GM12873 (cell line): ENCODE measurements around the gene FCER1G.

Experiments used
- CTCF ChIP-seq: IDR thresholded peaks from 2 replicates; pipeline ENCODE4 v1.5.1; 2012; ENCODE audit warnings: low read depth, mild to moderate bottlenecking, moderate library complexity, low read length, control low read depth; ENCODE audit not compliant: insufficient read depth; ENCODE audit errors: missing control alignments

The FCER1G gene

GRCh38 chr1:161200992-161201835 is 13.9 kb upstream of the FCER1G start:
- no peak for TF ChIP-seq CTCF

GRCh38 chr1:161201836-161202712 is 13.0 kb upstream of the FCER1G start, which contains the start of gene NDUFS2:
Gene NDUFS2, plus strand, starts transcription at chr1:161202367. Its CDS starts 19 bp downstream, at chr1:161202386.
- TF ChIP-seq CTCF, result peak; percentile 27

- TF ChIP-seq CTCF, result no peak
These were observed 8.5 kb upstream of the FCER1G start for GRCh38 chr1:161206411-161207140.

- no peak for TF ChIP-seq CTCF
These were observed 7.9 kb upstream of the FCER1G start for GRCh38 chr1:161207173-161207572.

- TF ChIP-seq CTCF, result peak; percentile 92
These were observed 5.2 kb upstream of the FCER1G start for GRCh38 chr1:161209790-161210409.

- no peak for TF ChIP-seq CTCF
These were observed 726 bp upstream of the FCER1G start for GRCh38 chr1:161214369-161214768.
